Measurements from ENCODE around the gene SPAG16. TPM values are rescaled to one million over a fixed set of nuclear protein-coding genes. Genes with fewer than 3 reads are reported as not detected.

SPAG16 gene
- total RNA-seq, 6 experiments from 2014 or later, result 15.4 to 20.0 (median 17.5) TPM

DNA sequence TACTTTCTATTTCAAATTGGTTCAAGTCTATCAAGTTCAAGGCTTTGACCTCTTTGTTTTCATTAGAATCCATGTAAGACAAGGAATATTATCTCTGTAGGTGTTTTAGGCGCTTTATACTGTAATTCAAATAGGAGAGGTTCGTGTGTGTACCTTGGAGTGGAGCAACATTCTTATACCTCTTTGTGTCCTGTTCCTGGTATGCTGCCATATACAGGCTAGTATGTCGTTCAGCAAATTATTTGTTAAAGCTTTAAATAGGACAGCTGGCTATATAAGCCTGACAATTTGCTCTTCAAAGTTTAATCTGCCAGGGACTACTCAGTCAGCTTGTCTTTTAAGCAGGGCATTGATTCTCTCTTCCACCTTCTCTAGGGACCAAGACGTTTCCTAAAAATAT, 31.1 kb upstream of the SPAG16 start:
- no peak overlapping the region for H3K4me3 Mint-ChIP-seq
- DNase-seq, result no peak
- no peaks in the 10 kb centered on the region for H3K36me3 Mint-ChIP-seq (ENCODE audit: low read depth)
- H3K27me3 Mint-ChIP-seq (ENCODE audit: insufficient read depth), result peaks cover 2% of the 10 kb centered on the region; the same call in 1 of the 2 replicates
- H3K4me1 Mint-ChIP-seq (ENCODE audit: low read depth), result peaks cover 31% of the 10 kb centered on the region
- H3K9me3 Mint-ChIP-seq, result no peaks in the 10 kb centered on the region
- no peak overlapping the region for H3K27ac Mint-ChIP-seq
- TF ChIP-seq, protein P1, sequence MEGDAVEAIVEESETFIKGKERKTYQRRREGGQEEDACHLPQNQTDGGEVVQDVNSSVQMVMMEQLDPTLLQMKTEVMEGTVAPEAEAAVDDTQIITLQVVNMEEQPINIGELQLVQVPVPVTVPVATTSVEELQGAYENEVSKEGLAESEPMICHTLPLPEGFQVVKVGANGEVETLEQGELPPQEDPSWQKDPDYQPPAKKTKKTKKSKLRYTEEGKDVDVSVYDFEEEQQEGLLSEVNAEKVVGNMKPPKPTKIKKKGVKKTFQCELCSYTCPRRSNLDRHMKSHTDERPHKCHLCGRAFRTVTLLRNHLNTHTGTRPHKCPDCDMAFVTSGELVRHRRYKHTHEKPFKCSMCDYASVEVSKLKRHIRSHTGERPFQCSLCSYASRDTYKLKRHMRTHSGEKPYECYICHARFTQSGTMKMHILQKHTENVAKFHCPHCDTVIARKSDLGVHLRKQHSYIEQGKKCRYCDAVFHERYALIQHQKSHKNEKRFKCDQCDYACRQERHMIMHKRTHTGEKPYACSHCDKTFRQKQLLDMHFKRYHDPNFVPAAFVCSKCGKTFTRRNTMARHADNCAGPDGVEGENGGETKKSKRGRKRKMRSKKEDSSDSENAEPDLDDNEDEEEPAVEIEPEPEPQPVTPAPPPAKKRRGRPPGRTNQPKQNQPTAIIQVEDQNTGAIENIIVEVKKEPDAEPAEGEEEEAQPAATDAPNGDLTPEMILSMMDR (IDR thresholded peaks at IDR 0.05), result no peak

DNA sequence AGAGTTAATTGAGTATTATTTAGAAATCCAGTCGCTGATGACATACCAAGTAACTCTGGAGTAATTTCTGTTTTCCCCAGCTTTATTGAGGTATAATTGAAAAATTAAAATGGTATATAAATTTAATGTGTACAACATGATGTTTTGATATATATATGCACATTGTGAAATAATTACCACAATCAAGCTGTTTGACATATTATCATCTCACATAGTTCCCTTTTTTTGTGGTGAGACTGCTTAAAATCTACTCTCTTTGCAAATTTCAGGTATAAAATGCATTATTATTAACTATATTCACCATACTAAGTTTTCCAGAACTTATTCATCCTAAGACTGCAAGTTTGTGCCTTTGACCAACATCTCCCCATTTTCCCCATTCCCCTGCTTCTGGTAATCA, 25.0 kb upstream of the SPAG16 start:
- Mint-ChIP-seq H3K4me3 (no peak overlapping the region), H3K27ac (no peak overlapping the region), H3K4me1 (ENCODE audit: low read depth) (no peaks in the 10 kb centered on the region), H3K36me3 (ENCODE audit: low read depth) (no peaks in the 10 kb centered on the region), H3K9me3 (no peaks in the 10 kb centered on the region), H3K27me3 (ENCODE audit: insufficient read depth) (no peaks in the 10 kb centered on the region)
- TF ChIP-seq, protein P1 (IDR thresholded peaks at IDR 0.05), result no peak
- no peak for DNase-seq

DNA sequence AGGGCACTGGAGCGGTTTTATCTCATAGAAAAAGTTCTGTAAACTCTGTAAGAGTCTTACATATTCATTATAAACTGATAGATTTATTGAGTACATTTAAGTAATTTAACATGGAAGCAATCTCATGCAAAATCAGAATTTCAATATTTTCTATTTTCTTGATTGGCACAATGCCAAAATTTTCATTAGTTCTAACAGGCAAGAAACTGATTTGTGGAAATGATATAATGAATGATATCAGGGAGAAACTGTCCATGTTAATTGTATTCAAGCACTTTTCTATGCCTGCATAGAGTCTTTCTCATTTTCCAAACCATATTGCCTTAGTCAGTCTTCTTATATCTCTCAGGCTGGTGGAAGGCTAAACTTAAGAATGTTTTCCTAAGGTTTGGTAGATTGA, 23.0 kb upstream of the SPAG16 start:
- Mint-ChIP-seq H3K4me3 (no peak overlapping the region), H3K9me3 (no peaks in the 10 kb centered on the region), H3K4me1 (ENCODE audit: low read depth) (peaks cover 7% of the 10 kb centered on the region; the same call in 1 of the 2 replicates), H3K27me3 (ENCODE audit: insufficient read depth) (no peaks in the 10 kb centered on the region), H3K36me3 (ENCODE audit: low read depth) (no peaks in the 10 kb centered on the region), H3K27ac (no peak overlapping the region)
- DNase-seq, result no peak
- TF ChIP-seq, protein P1 (IDR thresholded peaks at IDR 0.05), result no peak

DNA sequence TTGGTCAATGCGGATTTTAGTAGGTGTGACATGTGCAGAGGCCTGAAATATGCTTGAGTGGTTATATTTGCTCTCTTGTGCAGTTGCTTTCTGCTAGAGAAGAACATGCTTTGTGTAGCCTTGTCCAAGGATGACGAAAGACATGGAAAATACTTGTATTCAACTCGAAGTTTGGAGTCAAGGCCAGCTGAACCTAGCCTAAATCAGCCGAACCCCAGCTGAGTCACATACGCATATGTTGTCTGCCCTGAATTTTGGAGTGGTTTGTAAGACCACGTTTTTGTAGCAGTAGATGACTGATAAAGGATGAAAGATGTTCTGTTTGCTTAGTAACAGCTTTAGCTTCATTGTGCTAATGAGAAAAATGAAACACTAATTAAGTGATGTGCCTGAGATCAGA, 22.5 kb upstream of the SPAG16 start:
- Mint-ChIP-seq H3K36me3 (ENCODE audit: low read depth) (no peaks in the 10 kb centered on the region), H3K9me3 (no peaks in the 10 kb centered on the region), H3K4me3 (no peak overlapping the region), H3K4me1 (ENCODE audit: low read depth) (peaks cover 11% of the 10 kb centered on the region; the same call in 1 of the 2 replicates), H3K27me3 (ENCODE audit: insufficient read depth) (no peaks in the 10 kb centered on the region), H3K27ac (no peak overlapping the region)
- no peak for DNase-seq
- TF ChIP-seq, protein P1 (IDR thresholded peaks at IDR 0.05), result no peak

DNA sequence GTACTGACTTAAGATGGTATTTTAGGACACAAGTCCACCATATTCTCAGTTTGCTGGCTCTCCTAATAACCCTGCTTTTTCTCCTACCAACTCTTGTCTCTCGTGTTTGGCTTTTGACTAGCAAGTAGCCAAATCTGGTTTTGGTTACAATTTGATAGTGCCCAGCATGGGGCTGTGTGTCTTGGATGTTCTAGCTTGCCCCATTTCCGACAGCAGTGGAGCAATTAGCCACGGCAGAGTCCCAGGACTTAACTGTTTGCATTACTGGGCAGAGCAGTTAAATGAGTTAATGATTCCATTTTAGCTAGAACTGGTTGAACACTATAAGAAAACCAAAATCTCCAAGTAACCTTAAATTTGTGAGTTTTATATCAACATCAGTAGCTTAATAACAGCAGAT, 18.6 kb upstream of the SPAG16 start:
- Mint-ChIP-seq H3K4me1 (ENCODE audit: low read depth) (peaks cover 15% of the 10 kb centered on the region; the same call in 1 of the 2 replicates), H3K4me3 (no peak overlapping the region), H3K27ac (no peak overlapping the region), H3K9me3 (no peaks in the 10 kb centered on the region), H3K36me3 (ENCODE audit: low read depth) (no peaks in the 10 kb centered on the region), H3K27me3 (ENCODE audit: insufficient read depth) (no peaks in the 10 kb centered on the region)
- TF ChIP-seq, protein P1 (IDR thresholded peaks at IDR 0.05), result no peak
- no peak for DNase-seq

DNA sequence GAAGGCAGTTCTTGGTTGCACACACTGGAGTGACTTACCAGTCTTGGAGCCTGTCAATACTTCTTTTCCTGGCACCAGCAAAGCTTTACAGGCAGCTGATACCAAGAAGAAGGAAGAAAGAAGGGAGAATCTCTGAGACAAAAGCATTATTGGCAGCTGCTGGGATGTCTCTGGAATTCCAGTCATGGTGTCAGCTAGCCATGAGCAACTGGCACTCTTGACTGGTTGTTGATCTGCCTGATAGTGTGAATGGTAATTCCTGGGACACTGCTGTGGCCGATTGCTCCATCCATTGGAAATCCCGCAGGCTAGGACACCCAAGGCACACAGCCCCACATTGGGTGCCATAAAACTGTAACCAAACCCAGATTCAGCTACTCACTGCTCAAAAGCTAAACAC, 17.8 kb upstream of the SPAG16 start:
- H3K9me3 Mint-ChIP-seq, result no peaks in the 10 kb centered on the region
- no peaks in the 10 kb centered on the region for H3K27me3 Mint-ChIP-seq (ENCODE audit: insufficient read depth)
- H3K27ac Mint-ChIP-seq, result no peak overlapping the region
- H3K4me1 Mint-ChIP-seq (ENCODE audit: low read depth), result peaks cover 15% of the 10 kb centered on the region; the same call in 1 of the 2 replicates
- no peak overlapping the region for H3K4me3 Mint-ChIP-seq
- no peak for DNase-seq
- TF ChIP-seq, protein P1 (IDR thresholded peaks at IDR 0.05), result no peak
- no peaks in the 10 kb centered on the region for H3K36me3 Mint-ChIP-seq (ENCODE audit: low read depth)
